Peyer's patch (tissue), 4 donors: ENCODE data around the gene ITPR1. TPM values are rescaled to one million over a fixed set of nuclear protein-coding genes. Genes with fewer than 3 reads are reported as not detected.

Source experiments
- DNase-seq, 3 donors: peaks; one replicate each; pipeline ENCODE4 v3.0.0-alpha.2; 2017 to 2019
- H3K27ac ChIP-seq, 4 donors: fragments of 200-600 bp; sonication (generic); one replicate each; pipeline ENCODE4 v1.5.1; 2016 to 2019
- H3K27me3 ChIP-seq, 2 donors: fragments of 200-600 bp; sonication (generic); one replicate each; pipeline ENCODE4 v1.5.1; 2019
- H3K36me3 ChIP-seq, 3 donors: fragments of 200-600 bp; sonication (generic); one replicate each; pipeline ENCODE4 v1.5.1; 2016 to 2019
- H3K4me1 ChIP-seq, 4 donors: fragments of 200-600 bp; sonication (generic); one replicate each; pipeline ENCODE4 v1.5.1; 2016 to 2019
- H3K4me3 ChIP-seq, 4 donors: fragments of 200-600 bp; sonication (generic); 1 replicate in 3 of 4; 2 replicates in 1 of 4; pipeline ENCODE4 v1.5.1; 2016 to 2019; ENCODE audit warnings: mild to moderate bottlenecking in 1 of 4
- H3K9me3 ChIP-seq, 4 donors: fragments of 200-600 bp; sonication (generic); one replicate each; pipeline ENCODE4 v1.5.1; 2016 to 2019; ENCODE audit warnings: mild to moderate bottlenecking in 1 of 4
- CTCF ChIP-seq, 6 experiments: fragments of 450-650 bp in 4 of 6; fragments of 200-600 bp in 2 of 6; sonication (generic) in 1 of 6; IDR thresholded peaks; one replicate each; pipeline ENCODE4 v1.5.1; 2017 to 2019; ENCODE audit warnings: antibody characterized with exemption in 6 of 6, mild to moderate bottlenecking in 3 of 6, moderate library complexity in 1 of 6
- POLR2A ChIP-seq, 2 donors: fragments of 450-650 bp; IDR thresholded peaks; one replicate each; pipeline ENCODE4 v1.5.1; 2017; ENCODE audit warnings: antibody characterized with exemption in 2 of 2, mild to moderate bottlenecking in 2 of 2, moderate library complexity in 2 of 2
- total RNA-seq, 4 donors: library from RNA; depleted of rRNA; stranded (reverse); fragments of >200 nt; gene quantifications; one replicate each; pipeline ENCODE4 v1.1.0, GENCODE V29; 2016

ITPR1 gene
- total RNA-seq, 4 donors from 2014 or later, result 13.3 to 142 (median 22.7) TPM

- H3K4me3 ChIP-seq, result no peak overlapping the region
- no peaks in the 10 kb centered on the region for H3K4me1 ChIP-seq
- no peak overlapping the region for H3K27ac ChIP-seq
- H3K27me3 ChIP-seq, result no peaks in the 10 kb centered on the region
- no peak for DNase-seq
- H3K36me3 ChIP-seq, result peaks cover 0 to 18% (median 0%) of the 10 kb centered on the region in 3 donors
- TF ChIP-seq CTCF (IDR thresholded peaks at IDR 0.05), result no peak
- no peak for TF ChIP-seq POLR2A (IDR thresholded peaks at IDR 0.05)
- no peaks in the 10 kb centered on the region for H3K9me3 ChIP-seq
Measured at GRCh38 chr3:4817128-4817527, 324.0 kb downstream of the ITPR1 start.

- DNase-seq, result no peak
- no peak overlapping the region for H3K4me3 ChIP-seq
- H3K27ac ChIP-seq, result no peak overlapping the region
- peaks cover 0 to 18% (median 0%) of the 10 kb centered on the region in 3 donors for H3K36me3 ChIP-seq
- no peaks in the 10 kb centered on the region for H3K9me3 ChIP-seq
- H3K4me1 ChIP-seq, result peaks cover 0 to 5% (median 0%) of the 10 kb centered on the region in 4 donors
- TF ChIP-seq CTCF (IDR thresholded peaks at IDR 0.05), result no peak
- TF ChIP-seq POLR2A (IDR thresholded peaks at IDR 0.05), result no peak
- no peaks in the 10 kb centered on the region for H3K27me3 ChIP-seq
Measured at GRCh38 chr3:4818164-4818563, 325.0 kb downstream of the ITPR1 start.

- peaks cover 0 to 5% (median under 1%) of the 10 kb centered on the region in 4 donors for H3K4me1 ChIP-seq
- H3K27ac ChIP-seq, result no peak overlapping the region
- TF ChIP-seq CTCF (IDR thresholded peaks at IDR 0.05), result no peak
- no peak for TF ChIP-seq POLR2A (IDR thresholded peaks at IDR 0.05)
- H3K9me3 ChIP-seq, result no peaks in the 10 kb centered on the region
- peaks cover 0 to 18% (median 0%) of the 10 kb centered on the region in 3 donors for H3K36me3 ChIP-seq
- no peak for DNase-seq
- no peaks in the 10 kb centered on the region for H3K27me3 ChIP-seq
- H3K4me3 ChIP-seq, result no peak overlapping the region
Measured at GRCh38 chr3:4818986-4819693, 326.0 kb downstream of the ITPR1 start.

GRCh38 chr3:4819746-4820145 lies 326.6 kb downstream of the ITPR1 start:
- Histone ChIP-seq H3K9me3 (no peaks in the 10 kb centered on the region), H3K27me3 (no peaks in the 10 kb centered on the region), H3K4me1 (peaks cover 0 to 8% (median 4%) of the 10 kb centered on the region in 4 donors), H3K4me3 (no peak overlapping the region), H3K27ac (no peak overlapping the region), H3K36me3 (peaks cover 0 to 18% (median 0%) of the 10 kb centered on the region in 3 donors)
- DNase-seq, result no peak
- TF ChIP-seq CTCF (IDR thresholded peaks at IDR 0.05), result no peak
- TF ChIP-seq POLR2A (IDR thresholded peaks at IDR 0.05), result no peak

- no peak for DNase-seq
- no peaks in the 10 kb centered on the region for H3K9me3 ChIP-seq
- no peaks in the 10 kb centered on the region for H3K27me3 ChIP-seq
- peak overlapping the region in 1 of 4 donors; percentile 38 for H3K27ac ChIP-seq
- H3K4me1 ChIP-seq, result peaks cover 6 to 15% (median 10%) of the 10 kb centered on the region in 4 donors
- no peak overlapping the region for H3K4me3 ChIP-seq
- peaks cover 0 to 18% (median 0%) of the 10 kb centered on the region in 3 donors for H3K36me3 ChIP-seq
- no peak for TF ChIP-seq POLR2A (IDR thresholded peaks at IDR 0.05)
- no peak for TF ChIP-seq CTCF (IDR thresholded peaks at IDR 0.05)
Measured at GRCh38 chr3:4820296-4821121, 327.4 kb downstream of the ITPR1 start.
